DMS53 (cell line): ENCODE data around the gene MVK.

ENCODE experiments used
- DNase-seq: peaks from one replicate; lab custom pipeline; 2025; lab: John Stamatoyannopoulos, UW

The MVK gene

GRCh38 chr12:109635717-109636116 lies 62.1 kb downstream of the MVK start:
- no peak for DNase-seq

- peak; percentile 23 for DNase-seq
Observed at GRCh38 chr12:109637348-109637747, 63.8 kb downstream of the MVK start.

GRCh38 chr12:109637996-109638395 lies 64.4 kb downstream of the MVK start:
- DNase-seq, result no peak

- no peak for DNase-seq
Observed at GRCh38 chr12:109638735-109639134, 65.1 kb downstream of the MVK start.

GRCh38 chr12:109639151-109639872 lies 65.7 kb downstream of the MVK start:
- DNase-seq, result no peak

GRCh38 chr12:109640961-109641360 lies 67.4 kb downstream of the MVK start:
- no peak for DNase-seq

GRCh38 chr12:109641422-109641821 lies 67.8 kb downstream of the MVK start:
- DNase-seq, result no peak

GRCh38 chr12:109642506-109643132 lies 69.0 kb downstream of the MVK start:
- no peak for DNase-seq

GRCh38 chr12:109645194-109645593 lies 71.6 kb downstream of the MVK start:
- DNase-seq, result no peak

- no peak for DNase-seq
Observed at GRCh38 chr12:109645708-109646107, 72.1 kb downstream of the MVK start.
